GM21381 (cell line): ENCODE data around the gene CADPS.

Experiments used
- ATAC-seq: cut with Tn5 transposase; IDR thresholded peaks from one replicate; pipeline ENCODE4 v1.9.1; 2021; ENCODE audit warnings: mild to moderate bottlenecking, moderate library complexity; ENCODE audit not compliant: unreplicated experiment

The CADPS gene

DNA sequence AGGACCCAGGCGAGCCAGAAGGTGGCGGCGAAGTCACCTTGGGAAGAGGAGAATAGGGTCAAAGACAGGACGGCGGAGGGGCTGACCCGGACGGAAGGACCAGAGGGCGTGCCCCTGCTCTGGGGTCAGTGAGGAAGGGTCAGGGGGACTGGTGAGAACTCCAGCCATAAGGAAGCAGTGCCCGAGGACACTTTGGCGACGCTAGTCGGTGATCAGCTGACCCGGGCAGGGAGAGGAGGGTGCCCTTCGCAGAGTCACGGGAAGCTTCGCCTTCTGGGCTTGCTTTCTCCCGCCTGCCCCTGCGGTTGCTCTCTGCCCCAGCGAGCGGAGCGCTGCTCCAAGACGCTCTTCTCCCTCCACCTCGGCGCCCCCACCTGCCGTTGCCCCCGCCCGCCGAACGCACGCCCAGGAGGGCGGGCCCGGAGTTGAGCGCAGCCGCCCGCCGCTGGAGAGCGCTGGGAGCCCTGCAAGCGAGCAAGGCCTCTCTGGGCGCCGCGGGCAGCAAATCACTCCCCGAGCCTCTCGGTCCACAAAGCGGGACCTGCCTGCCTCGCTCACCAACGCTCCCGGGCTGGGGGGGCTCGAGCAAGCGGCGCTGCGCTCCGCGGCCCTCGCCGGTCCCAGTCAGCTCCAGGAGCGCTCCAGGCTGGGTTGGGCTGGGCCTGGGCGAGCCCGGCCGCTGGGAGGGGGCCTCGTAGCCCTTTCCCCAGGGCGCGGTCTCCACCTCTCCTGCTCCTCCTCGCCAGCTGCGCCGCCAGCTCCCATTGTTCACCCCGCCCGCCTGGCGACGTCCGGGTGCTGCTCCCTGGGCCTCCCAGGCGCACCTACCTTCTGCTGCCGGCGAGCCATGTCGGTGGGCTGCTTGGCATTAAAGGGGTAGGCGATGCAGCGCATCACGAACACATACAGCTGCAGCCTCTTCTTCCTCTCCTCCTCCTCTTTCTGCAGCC lies 1.2 kb downstream of the CADPS start:
- ATAC-seq: no peak

DNA sequence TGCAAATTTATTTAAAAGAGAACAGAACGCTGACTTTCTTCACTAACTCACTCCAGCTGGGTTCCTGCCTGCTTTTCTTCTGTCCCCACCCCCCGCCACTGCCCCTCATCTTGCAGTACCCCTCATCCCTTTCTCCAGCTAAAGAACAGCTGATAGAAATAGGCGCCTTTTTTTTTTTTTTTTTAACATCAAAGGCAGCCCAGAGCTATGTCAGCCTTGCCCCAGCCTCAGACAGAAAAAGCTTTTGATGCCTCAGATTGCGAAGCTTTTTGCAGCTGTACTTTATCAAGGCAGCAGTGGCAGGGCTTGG lies 1.8 kb downstream of the CADPS start:
- ATAC-seq: no peak

DNA sequence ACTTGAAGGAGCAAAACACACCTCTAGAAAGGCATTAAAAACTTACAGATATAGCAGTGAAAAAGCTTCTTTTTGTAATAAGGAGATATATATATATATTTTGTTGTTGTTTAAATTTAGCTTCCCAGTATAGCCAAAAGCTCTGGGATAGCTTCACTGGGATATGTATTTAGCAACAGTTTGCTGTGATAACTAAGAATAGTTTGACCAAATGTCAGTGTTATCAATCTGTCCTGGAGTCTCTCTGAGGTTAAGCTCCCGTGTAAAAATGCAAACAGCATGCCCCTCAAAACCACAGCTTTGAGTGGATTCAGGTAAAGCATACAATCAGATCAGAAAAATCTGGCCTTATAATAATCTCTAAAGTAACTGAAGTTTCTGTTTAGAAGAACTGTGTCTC lies 2.9 kb downstream of the CADPS start:
- no peak for ATAC-seq

DNA sequence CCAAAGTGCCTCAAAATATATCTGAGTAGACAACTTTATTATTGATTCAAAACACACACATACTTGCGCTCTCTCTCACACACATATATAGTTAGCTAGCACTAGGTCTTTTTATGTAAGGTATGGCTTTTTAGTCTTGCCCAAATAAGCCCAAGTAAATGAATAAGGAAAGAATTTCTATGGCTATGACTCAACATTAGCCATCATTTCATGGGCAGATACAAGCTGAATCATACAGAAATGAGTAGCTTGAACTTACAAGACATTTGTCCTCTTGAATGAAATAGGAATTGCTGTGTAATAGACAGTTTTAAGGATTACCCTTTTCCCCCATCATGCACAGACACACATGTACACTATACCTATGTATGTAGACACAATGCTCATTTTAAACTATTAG lies 4.9 kb downstream of the CADPS start:
- ATAC-seq: no peak

DNA sequence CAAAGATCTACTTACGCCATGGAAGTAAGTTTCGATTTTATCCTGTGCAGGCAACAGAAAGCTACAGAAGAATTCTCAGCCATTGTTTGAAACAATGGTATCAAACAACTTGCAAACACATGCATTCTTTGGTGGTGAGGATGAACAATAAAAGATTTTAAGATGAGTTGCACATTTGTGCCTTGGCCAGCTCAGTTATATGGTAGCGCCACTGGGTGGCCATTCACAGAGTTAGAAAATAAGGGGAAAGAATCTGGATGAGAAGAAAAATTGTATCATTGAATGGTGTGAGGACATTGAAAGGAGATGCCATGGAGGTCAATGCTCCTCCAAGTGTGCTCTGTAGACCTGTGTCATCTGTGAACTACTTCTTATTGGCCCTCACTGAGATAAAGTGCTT lies 11.6 kb downstream of the CADPS start:
- ATAC-seq: no peak

DNA sequence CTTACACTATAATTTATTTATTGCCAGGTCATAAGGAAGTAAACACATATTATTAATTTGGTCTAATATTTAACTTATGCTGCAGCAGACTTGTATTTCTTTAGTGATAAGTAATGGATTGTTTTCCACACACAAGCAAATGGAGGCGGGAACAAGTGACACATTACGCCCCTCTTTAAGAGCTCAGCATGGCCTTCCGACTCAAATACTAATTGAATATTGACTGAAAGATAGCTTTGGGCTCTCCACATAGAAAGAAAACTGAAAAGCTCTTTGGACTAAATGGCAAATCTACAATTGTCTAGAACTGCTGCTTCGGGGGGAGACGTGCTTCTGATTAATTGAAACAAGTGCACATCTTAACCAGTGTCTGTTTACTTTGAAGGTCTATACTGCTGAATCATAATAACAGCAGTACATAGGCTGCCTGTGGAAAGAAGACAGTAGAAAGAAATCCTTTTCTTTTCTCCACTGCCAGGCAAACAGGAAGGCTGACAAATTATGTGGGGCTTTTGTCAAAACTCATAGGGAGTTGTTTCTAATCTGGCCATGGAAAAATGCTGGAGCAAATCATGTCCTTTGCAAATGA lies 15.9 kb downstream of the CADPS start:
- ATAC-seq: no peak

DNA sequence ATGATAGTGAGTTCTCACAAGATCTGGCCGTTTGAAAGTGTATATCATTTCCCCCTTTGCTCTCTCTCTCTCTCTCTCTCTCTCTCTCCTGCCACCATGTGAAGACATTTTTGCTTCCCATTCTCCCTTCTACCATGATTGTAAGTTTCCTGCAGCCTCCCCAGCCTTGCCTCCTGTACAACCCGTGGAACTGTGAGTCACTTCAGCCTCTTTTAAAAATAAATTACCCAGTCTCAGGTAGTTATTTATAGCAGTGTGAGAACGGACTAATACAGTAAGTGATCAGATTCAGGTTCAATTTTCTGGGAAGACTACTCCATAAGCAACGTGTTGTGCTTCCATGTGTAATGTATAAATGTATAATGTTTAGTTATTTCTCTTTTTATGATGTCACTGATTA lies 29.2 kb downstream of the CADPS start:
- no peak for ATAC-seq

DNA sequence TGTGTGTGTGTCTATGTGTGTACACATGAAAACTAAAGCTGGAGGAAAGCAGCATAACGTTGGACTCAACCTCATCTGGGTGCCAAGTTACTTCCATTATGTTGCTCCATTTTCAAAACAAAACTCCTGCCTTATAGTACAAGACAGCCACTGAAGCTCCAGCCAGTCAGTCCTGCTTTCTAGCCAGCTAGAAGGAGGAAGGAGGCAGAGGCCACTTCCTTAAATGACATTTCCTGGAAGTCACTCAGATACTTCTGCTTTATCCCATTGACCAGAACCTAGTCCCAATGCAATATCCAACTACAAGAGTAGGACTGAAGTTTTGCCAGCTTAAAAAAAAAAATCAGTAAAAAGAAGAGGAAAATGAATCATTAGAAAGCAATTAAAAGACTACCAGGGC lies 31.7 kb downstream of the CADPS start:
- no peak for ATAC-seq

DNA sequence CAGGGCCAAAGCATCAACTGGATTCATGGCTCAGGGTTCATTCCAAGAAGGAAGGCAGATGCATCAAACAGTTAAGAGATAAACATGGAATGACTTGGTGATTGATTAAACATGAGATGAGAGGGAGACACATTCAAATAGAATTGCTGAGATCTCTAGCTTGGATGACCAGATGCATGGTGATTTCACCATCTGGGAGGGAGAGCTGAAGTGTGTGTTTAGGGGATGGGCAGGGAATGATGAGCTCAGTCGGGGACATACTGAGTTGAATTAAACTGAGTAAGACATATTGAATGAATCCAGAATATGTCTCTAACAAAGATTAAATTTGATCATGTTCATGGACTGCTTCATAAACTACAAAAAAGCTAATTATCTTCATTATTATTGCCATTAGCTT lies 35.5 kb downstream of the CADPS start:
- no peak for ATAC-seq

DNA sequence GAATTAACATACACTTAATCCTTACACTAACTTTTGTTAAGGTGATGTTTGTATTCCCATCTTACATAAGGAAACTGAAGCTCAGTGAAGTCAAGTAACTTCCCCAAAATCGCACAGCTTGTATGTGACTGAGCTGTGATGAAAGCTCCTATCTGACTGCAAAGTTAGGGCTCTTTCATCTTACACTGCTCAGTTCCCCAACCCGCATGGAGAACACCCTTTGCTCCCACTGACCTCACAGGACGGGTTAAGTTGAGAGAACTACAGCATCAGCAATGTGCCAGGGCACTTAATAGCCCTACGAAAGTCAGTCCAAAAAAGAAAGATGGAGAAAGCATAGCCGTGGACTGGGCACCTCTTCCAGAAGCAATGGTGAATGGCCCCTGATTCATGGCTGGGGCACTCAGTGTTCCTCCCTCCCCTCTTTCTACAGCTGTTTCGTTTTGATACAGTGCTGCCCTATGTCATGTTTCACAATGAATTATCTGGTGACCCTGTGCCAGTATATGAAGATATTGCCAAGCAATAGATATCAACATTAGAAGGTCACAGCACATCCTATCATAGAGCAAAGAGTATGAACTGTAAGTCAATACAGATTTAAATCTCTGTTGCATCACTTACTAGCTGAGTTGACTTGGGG lies 38.0 kb downstream of the CADPS start:
- no peak for ATAC-seq

DNA sequence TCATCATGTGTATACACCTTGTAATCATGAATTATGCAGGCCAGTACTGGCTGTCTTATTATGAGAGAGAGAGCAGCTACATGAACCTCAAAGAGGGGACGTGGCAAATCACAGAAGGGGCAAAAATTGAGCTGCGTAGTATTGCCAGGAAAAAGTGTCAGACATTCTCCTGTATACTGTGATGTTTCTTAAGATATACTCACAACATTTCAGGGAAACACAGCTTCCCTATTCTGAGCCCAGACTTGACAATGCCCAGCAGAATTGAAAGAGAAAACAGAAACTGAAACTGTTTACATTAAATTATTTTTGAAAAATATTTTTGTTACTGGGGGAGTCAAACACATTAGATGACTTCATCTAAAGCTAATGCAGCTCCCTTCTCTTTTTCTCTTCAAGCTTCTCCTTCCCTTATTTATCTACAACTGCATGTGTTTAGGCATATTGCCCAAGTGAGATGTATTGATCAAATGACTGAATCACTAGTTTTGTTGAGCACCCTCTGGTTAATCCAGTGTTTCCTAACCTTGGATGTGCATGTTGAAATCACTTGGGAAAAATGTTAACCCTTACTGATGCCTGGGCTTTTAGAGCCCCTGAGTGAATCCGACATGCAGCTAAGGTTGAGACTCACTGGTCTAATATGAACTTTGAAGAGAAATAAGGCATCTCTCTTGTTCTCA lies 39.5 kb downstream of the CADPS start:
- peak; percentile 74 for ATAC-seq

DNA sequence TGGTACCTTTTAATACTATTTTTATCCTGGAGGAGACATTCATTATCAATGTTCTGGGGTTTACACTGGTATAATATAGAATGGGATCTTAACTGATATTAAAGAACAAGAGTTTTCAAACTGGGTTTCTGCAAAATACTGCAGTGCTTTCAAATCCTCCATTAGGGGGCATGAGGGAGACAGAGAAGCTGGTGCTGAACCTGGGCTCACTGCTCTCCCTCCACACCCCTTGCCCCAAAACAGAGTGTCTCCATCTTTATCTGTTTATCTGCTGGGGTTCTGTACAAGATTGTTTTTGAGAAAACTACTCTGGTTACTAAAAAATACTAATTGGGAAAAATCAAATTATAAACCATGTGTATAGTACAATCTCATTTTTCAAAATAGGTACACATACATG lies 41.7 kb downstream of the CADPS start:
- ATAC-seq: no peak

DNA sequence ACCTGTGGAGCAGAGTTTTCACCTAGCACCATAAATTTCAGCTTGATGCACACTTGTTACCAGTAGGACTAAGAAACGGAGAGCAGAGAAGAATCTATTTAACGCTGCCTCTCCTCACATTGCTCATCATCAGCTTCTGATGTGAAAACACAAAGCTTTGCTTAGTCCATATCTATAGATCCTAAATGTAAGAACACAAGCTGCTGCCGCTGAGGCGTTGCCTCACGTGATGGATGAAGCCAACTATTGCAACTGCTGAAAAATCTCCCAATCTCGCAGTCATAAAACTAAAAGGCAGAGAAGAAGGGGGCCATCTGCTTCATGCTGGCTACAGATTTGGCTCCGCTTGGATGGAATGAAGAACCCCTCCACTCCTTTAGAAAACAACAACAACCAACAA lies 42.7 kb downstream of the CADPS start:
- no peak for ATAC-seq

DNA sequence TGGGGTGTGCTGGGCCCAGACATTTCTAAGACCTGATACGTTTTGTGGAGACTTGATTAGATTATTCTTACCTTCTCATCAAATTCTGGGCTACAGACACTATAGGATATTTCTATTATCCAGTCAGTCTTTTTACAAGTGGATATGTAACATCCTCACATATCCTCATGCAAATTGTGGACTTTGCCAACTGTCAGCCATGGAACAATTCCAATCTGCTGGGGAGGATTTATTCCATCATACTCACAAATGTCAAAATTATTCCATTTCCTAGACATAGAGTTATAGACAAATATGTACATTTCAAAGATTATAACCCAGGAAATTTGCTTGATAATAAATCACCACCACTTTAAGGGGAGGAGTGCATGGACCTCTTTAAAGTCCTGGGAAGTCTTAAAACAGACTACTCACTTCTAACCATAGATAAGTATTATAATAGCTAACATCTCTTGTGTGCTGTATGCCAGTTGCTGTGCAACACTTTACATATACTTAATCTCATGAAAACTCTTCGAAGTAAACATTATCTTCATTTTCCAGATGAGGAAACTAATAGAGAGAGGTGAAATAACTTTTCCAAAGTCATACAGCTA lies 44.4 kb downstream of the CADPS start:
- no peak for ATAC-seq

DNA sequence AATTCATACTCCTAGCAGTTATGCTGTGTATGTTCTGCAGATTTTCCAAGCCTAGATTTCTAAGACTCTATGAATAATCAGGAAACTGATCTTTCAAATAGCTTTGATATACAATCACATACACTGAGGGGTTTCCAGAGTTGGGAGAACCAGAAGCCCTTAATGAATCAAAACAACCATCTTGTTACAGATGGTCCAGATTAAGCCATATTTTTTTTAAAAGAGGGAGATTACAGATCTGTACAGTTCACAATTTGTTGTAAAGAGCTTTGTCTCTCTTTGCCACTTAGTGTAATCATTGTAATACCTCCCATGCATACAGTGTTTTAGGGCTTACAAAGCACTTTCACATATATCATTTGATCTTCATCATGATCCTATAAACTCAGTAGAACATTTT lies 47.7 kb downstream of the CADPS start:
- no peak for ATAC-seq

DNA sequence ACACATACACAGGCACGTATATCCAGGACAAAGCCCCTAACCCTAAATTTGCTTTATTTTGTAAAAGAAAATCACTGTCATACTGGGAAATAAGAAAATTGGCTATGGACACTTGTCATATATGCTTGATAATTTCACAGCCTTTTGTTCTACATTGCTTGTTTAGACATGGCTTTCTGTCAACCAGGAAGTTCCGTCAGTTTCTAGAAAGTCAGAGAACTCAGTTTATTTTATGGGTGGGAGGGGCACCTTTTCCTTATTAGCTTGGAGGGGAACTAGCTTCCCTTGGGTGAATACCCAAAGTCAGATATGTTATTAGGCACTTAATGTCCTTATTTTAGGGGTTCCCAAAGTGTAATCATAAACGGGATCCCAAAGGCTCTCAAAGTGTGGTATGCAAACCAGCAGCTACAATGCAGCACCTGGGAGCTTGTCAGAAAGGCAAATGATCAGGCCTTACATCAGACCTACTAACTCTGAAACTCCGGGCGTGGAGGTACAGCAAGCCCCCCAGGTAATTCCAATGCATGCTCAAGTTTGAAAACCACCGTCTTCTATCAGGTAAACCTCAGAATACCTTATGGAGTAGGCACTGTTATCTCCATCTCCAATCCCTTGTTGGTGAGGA lies 50.1 kb downstream of the CADPS start:
- ATAC-seq: no peak

DNA sequence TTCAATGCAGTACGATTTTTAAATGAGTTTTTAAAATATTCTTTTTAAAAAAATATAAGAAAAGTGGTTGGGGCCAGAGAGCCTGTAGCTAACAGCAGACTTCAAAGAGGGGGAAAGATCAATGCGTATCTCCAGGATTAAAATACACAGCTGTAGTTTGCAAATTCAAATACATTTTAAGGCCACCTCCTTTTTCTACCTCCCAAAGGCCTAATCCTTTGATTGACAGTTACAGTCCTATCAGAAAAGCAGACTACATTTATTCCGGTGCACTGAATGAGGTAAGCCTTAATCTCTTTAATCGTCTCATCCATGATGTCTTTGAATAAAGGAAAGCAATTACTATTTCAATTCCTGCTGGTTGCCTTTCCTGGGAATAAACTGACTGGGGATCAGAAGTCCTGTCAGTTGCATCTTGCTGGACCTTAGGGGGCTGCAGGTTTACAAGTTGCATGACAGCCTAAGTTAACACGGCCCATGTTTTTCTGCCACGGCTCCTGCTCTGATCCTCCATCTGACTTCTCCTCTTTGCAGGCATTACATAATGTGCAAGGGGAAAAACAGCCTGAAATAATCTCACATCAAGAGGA lies 51.7 kb downstream of the CADPS start:
- no peak for ATAC-seq

DNA sequence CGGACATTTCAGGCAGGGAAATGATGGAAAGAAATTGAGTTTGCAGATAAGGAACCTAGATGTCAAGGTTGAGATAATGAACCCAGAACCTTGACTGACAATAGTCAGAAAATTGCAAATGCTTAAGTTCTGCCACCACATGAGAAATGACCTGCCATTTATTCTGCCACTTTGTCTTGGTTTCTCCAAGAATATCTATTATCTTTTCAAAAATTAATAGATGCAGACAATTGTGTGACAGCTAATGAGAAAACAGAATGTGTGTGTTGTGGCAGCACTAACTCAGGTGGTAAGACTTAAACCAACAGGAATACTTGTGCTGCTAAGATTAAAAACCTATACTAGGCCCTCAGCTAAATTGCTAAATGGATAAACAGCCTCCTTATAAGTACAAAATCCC lies 52.3 kb downstream of the CADPS start:
- no peak for ATAC-seq

DNA sequence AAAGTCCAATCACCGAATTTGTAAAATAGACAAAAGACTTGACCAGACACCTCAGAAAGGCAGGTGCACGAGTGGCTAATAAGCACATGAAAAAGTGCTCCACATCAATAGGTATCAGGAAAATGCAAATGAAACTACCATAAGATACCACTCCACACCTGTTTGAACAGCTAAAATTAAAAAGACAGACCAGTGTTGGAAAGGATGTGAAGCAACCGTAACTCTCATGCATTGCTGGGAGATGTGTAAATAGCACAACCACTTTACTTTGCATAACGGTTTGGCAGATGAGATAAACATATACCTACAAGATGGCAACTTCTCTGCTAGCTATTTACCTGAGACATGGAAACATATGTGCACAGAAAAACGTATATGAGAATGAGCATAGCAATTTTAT lies 56.9 kb downstream of the CADPS start:
- no peak for ATAC-seq

DNA sequence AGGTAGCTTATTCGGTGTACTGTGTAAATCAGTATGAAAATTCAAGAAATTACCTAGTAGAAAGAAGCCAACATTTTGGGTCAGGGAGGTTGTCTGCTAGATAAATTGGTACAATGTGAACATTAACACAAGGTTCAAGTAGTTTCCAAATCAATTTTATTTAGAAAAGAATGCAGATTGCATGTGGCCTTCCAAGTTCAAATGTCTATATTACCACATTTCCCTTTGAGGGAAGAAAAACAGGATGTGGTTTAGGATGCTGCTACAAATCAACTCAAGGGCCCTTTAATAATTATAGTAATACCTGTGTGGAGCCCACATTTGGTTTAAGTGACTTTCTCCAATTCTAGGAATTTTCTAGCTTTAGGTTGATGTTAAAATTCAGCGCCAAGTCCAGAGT lies 57.5 kb downstream of the CADPS start:
- no peak for ATAC-seq
